B cell (primary cell): ENCODE results near the gene ACTC1.

Source experiments
- CTCF ChIP-seq: fragments of 200-600 bp; IDR thresholded peaks from one replicate; pipeline ENCODE4 v1.8.0; 2022; ENCODE audit warnings: antibody characterized with exemption, mild to moderate bottlenecking
- EZH2 ChIP-seq: IDR thresholded peaks from 2 replicates; pipeline ENCODE4 v1.6.1; 2012; ENCODE audit warnings: borderline replicate concordance, low read depth, mild to moderate bottlenecking, moderate library complexity, low read length; ENCODE audit not compliant: insufficient read depth, poor library complexity, severe bottlenecking

GRCh38 chr15:34812369-34812768 is 17.0 kb upstream of the ACTC1 start:
- no peak for TF ChIP-seq CTCF
- TF ChIP-seq EZH2 = no peak
